ENCODE measurements around the gene ACSM6.
"Not testable (repeated sequence)": the region's sequence is repeated elsewhere in the genome, so short reads cannot be mapped to it uniquely, and the experiment has no call there.

ACSM6 gene

DNA sequence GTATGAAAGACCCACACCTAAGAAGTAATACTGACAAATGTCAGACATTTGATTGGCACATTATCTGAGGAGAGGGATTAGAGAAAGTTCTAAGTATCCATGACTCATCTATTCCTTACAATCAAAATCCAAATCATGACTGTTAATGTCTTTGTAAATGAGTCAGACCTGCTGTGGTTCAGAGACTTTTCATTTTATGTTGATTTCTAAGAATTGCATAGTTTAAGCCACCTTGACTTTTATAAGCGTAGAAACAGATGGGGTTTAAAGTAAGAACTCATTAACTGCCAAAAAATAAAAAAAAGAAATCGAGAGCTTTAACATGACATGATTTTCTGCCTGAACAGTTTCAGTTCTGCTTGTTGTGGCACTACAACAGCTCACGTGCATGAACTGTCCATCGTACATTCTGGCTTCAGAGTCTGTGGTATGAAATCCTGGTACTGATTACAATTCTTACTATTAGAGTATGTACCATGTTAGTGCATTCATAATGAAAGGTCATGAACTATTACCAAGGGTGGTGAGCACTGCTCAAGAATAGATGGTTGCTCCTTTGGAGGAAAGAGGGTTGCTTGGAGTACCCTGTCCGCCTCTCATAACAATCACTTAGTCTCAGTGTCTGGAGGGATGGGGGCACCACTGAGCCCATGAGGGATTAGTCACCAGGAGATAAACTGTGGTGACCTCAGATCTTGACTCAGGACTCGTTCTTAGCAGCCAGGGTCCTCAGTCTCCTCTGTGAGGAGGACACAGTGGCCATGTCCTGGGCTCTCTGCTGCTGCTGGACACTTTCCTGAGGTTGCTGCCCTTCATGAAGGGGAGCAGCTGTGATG lies 42.2 kb downstream of the ACSM6 start:
- TF ChIP-seq, protein P1, sequence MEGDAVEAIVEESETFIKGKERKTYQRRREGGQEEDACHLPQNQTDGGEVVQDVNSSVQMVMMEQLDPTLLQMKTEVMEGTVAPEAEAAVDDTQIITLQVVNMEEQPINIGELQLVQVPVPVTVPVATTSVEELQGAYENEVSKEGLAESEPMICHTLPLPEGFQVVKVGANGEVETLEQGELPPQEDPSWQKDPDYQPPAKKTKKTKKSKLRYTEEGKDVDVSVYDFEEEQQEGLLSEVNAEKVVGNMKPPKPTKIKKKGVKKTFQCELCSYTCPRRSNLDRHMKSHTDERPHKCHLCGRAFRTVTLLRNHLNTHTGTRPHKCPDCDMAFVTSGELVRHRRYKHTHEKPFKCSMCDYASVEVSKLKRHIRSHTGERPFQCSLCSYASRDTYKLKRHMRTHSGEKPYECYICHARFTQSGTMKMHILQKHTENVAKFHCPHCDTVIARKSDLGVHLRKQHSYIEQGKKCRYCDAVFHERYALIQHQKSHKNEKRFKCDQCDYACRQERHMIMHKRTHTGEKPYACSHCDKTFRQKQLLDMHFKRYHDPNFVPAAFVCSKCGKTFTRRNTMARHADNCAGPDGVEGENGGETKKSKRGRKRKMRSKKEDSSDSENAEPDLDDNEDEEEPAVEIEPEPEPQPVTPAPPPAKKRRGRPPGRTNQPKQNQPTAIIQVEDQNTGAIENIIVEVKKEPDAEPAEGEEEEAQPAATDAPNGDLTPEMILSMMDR (IDR thresholded peaks at IDR 0.05; ENCODE audit: control insufficient read depth, insufficient read depth, low read depth, low read length, missing control alignments): no peak
- peak; percentile 71 for DNase-seq (ENCODE audit: low read depth)
- no peak overlapping the region for H3K4me3 ChIP-seq (ENCODE audit: control insufficient read depth, low read depth, low read length)

DNA sequence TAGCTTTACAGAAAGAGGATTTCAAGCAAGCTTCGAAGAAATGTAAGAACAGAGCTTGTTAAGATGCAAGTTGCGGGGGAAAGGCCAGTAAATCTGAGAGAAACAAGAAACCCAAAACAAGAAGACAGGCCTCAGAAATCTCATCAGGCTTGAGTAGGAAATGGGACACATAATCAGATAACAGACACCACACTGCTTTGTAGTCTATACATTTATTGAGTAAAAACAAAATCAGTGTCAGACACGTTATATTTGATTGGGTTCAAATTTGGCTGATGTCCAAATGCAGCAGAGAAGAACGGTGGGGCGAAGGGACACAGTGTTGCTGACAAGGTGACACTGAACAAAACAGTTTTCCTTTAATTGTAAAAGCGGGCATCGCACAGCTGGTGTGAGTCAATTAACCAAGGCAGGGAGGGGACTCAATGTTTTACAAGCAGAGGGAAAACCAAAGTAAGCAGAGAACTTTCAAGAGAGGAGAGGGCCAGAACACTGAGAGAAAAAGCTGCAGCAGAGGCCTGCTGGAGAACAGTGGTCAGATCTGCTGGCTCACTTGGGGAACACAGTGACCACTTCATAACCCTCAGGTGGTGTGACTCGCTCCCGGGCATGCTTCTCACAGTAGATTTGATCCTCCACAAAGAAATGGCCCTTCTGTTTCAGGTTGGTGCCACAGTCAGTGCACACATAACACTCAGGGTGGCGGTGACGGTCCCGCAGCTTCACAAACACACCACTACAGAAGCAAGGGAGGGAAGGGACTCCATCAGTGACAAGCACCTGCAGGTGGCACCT lies 43.5 kb downstream of the ACSM6 start:
- no peak overlapping the region for H3K4me3 ChIP-seq (ENCODE audit: control insufficient read depth, low read depth, low read length)
- TF ChIP-seq, protein P1 (IDR thresholded peaks at IDR 0.05; ENCODE audit: control insufficient read depth, insufficient read depth, low read depth, low read length, missing control alignments): no peak
- no peak for DNase-seq (ENCODE audit: low read depth)

DNA sequence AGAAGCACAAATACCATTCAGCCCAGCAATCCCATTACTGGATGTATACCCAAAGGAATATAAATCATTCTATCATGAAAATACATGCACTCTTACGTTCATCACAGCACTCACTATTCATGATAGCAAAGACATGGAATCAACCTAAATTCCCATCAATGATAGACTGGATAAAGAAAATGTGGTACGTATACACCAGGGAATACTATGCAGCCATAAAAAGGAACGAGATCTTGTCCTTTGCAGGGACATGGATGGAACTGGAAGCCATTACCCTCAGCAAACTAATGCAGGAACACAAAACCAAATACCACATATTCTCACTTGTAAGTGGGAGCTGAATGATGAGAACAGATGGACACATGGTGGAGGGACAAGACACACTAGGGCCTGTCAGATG lies 46.1 kb downstream of the ACSM6 start:
- DNase-seq (ENCODE audit: low read depth); H3K4me3 ChIP-seq (ENCODE audit: control insufficient read depth, low read depth, low read length): not testable (repeated sequence)

DNA sequence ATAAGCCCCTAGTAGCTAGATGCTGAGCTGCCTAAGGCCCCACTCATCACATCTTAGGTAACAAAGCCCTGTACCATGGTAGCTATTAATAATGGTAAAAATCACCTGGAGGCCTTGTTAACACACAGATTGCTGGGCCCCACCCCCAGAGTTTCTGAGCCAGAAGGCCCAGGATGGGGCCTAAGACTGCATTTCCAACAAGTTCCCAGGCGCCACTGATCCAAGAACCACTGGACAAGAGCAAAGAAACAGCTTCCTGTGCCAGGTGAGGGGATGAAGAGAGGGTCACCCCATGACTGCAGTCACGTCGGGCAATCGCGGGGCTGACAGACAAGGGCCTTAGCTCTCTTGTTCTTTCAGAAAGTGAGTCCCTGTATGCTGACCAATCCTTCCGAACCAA lies 46.8 kb downstream of the ACSM6 start:
- TF ChIP-seq, protein P1 (IDR thresholded peaks at IDR 0.05; ENCODE audit: control insufficient read depth, insufficient read depth, low read depth, low read length, missing control alignments): no peak
- no peak for DNase-seq (ENCODE audit: low read depth)
- no peak overlapping the region for H3K4me3 ChIP-seq (ENCODE audit: control insufficient read depth, low read depth, low read length)

DNA sequence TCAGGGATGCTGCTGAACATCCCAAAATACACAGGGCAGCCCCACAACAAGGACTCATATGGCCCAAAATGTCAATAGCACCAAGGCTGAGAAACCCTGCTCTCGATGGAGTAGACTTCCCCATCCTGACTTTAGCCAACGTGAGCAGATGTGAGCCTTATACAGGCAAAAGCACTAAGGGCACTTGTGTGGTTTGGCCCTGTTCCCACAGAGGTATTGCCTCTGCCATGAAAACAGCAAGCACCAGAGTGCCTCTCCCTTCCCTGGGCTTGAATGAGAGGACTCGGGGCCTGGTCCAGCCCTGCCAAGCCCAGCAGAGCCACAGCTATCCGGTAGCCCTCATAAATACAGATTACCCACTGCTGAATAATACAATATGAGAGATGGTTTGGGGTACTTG lies 47.5 kb downstream of the ACSM6 start:
- DNase-seq (ENCODE audit: low read depth): no peak

DNA sequence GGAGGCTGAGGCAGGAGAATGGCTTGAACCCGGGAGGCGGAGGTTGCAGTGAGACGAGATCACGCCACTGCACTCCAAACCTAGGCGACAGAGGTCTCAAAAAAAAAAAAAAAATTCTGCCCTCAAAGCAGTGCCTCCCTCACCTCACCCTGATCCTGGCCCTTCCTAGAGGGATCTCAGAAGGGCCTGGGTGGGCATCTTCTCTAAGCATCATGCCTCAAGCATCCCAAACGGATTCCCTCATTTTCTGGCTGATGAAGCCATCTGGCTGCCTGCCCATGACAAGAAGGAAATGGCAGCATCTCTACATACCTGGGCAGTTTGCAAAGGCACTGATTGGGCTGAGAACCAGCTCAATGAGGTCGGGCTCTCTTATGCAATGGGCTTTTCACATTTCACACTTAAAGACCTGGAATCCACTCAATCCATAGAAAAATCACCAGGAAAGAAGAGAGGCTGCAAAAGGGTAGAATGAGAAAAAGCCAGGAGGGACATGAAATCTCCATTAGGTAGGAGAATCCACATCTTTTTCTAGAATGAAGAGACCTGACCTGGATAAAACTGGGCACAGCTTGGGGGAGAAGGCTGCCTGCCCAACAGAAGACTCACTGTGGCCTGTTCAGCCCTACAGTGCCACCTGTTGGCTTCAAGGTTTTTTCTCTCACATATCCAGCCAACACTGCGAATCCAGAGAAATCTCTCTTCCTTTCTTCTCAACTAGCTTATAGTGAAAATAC lies 48.7 kb downstream of the ACSM6 start:
- DNase-seq (ENCODE audit: low read depth): peak; percentile 32

More for the DNA sequence above, 47.5 kb downstream of the ACSM6 start:
- H3K4me3 ChIP-seq (ENCODE audit: control insufficient read depth, low read depth, low read length): no peak overlapping the region
- TF ChIP-seq, protein P1 (IDR thresholded peaks at IDR 0.05; ENCODE audit: control insufficient read depth, insufficient read depth, low read depth, low read length, missing control alignments): no peak

More for the DNA sequence above, 48.7 kb downstream of the ACSM6 start:
- TF ChIP-seq, protein P1 (IDR thresholded peaks at IDR 0.05; ENCODE audit: control insufficient read depth, insufficient read depth, low read depth, low read length, missing control alignments): peak; percentile 87
- H3K4me3 ChIP-seq (ENCODE audit: control insufficient read depth, low read depth, low read length): no peak overlapping the region
